HG03108 (cell line): Measurements from ENCODE around the gene ATP8B3.
"Not testable (repeated sequence)": the region's sequence is repeated elsewhere in the genome, so short reads cannot be mapped to it uniquely, and the experiment has no call there.

Source experiments
- ATAC-seq: cut with Tn5 transposase; IDR thresholded peaks from one replicate; pipeline ENCODE4 v1.9.1; 2021; ENCODE audit warnings: moderate library complexity; ENCODE audit not compliant: unreplicated experiment

The ATP8B3 gene

GRCh38 chr19:1799695-1800342 is 12.3 kb downstream of the ATP8B3 start:
- no peak for ATAC-seq

- not testable (repeated sequence) for ATAC-seq
These were observed 14.8 kb downstream of the ATP8B3 start for GRCh38 chr19:1797313-1797712.

GRCh38 chr19:1796395-1797142 is 15.5 kb downstream of the ATP8B3 start:
- no peak for ATAC-seq

GRCh38 chr19:1794424-1795172 is 17.5 kb downstream of the ATP8B3 start:
- ATAC-seq = no peak

- ATAC-seq = no peak
These were observed 20.2 kb downstream of the ATP8B3 start for GRCh38 chr19:1791879-1792278.

- ATAC-seq = no peak
These were observed 21.9 kb downstream of the ATP8B3 start for GRCh38 chr19:1790054-1790792.

GRCh38 chr19:1789261-1790041 is 22.6 kb downstream of the ATP8B3 start:
- ATAC-seq = no peak

- ATAC-seq = no peak
These were observed 25.0 kb downstream of the ATP8B3 start for GRCh38 chr19:1787116-1787515.

- ATAC-seq = no peak
These were observed 25.4 kb downstream of the ATP8B3 start for GRCh38 chr19:1786668-1787067.

GRCh38 chr19:1785310-1785709 is 26.8 kb downstream of the ATP8B3 start:
- ATAC-seq = no peak

GRCh38 chr19:1783874-1784273 is 28.2 kb downstream of the ATP8B3 start:
- no peak for ATAC-seq

GRCh38 chr19:1783354-1783753 is 28.7 kb downstream of the ATP8B3 start:
- ATAC-seq = no peak

GRCh38 chr19:1782521-1782920 is 29.6 kb downstream of the ATP8B3 start:
- ATAC-seq = no peak

GRCh38 chr19:1780272-1780958 is 31.7 kb downstream of the ATP8B3 start:
- no peak for ATAC-seq

- no peak for ATAC-seq
These were observed 32.5 kb downstream of the ATP8B3 start for GRCh38 chr19:1779574-1779973.

- ATAC-seq = no peak
These were observed 34.9 kb downstream of the ATP8B3 start for GRCh38 chr19:1777149-1777548.

- no peak for ATAC-seq
These were observed 35.4 kb downstream of the ATP8B3 start for GRCh38 chr19:1776606-1777147.

- ATAC-seq = no peak
These were observed 36.0 kb downstream of the ATP8B3 start for GRCh38 chr19:1775951-1776605.
